ENCODE results near the gene ATP11A. TPM values are rescaled to one million over a fixed set of nuclear protein-coding genes. Genes with fewer than 3 reads are reported as not detected.

ATP11A gene
- total and polyA plus RNA-seq, 9 of the 15 experiments (the other 6 are each of a cell fraction or from before 2014, with no cell fraction given) = 0.38 to 34.2 (median 4.2) TPM

GRCh38 chr13:112881656-112882554, 192.1 kb downstream of the ATP11A start:
- in situ Hi-C loops (cut with MboI) = no loop called here
- Histone ChIP-seq H3K9me3 (replicated peaks; ENCODE audit: control insufficient read depth, insufficient read depth, low read depth, low read length) (no peaks in the 10 kb centered on the region), H3K4me1 (replicated peaks in 1 of 2; ENCODE audit: control insufficient read depth in 2 of 2, insufficient read depth in 2 of 2, low read length in 2 of 2) (peaks cover 0 to 8% of the 10 kb centered on the region in 2 experiments; a peak in 1 of 5 replicates), H2AFZ (ENCODE audit: low read depth, low read length) (no peak overlapping the region), H3K4me3 (no peak overlapping the region), H3K27me3 (ENCODE audit: control insufficient read depth in 2 of 2, insufficient read depth in 2 of 2, low read length in 2 of 2) (no peaks in the 10 kb centered on the region), H3K27ac (ENCODE audit: extremely low read depth, low read depth, low read length) (no peak overlapping the region), H4K20me1 (replicated peaks; ENCODE audit: control insufficient read depth, insufficient read depth, low read length) (peaks cover 7% of the 10 kb centered on the region; the same call in 1 of the 2 replicates), H3K9me1 (ENCODE audit: control insufficient read depth, insufficient read depth, low read length) (no peaks in the 10 kb centered on the region), H3K4me2 (ENCODE audit: insufficient read depth, low read length) (no peak overlapping the region), H3K36me3 (ENCODE audit: control insufficient read depth, insufficient read depth, low read length) (peaks cover 20% of the 10 kb centered on the region; the same call in 2 of the 3 replicates), H3K79me2 (ENCODE audit: control insufficient read depth, insufficient read depth, low read length) (no peaks in the 10 kb centered on the region), H3K9ac (ENCODE audit: insufficient read depth in 1 of 2, low read depth in 2 of 2, low read length in 2 of 2) (no peak overlapping the region)
- WGBS (ENCODE audit: insufficient coverage, low coverage, missing lambda C conversion rate) = 95% methylated on average over 15 of the region's 35 CpGs
- BruUV-seq (replicated peaks) = no TSS peak
- ChIA-PET POLR2A (interaction anchor here (0.6 to 0.7 kb wide), 2 partner anchors 13 to 214 kb away, joined by 3 to 4 read pairs; no protein-coding TSS in a partner anchor), CTCF (ENCODE audit: low intra/inter-chr PET ratio) (no interaction called here)
- DNase-seq (ENCODE audit: extremely low read depth in 1 of 4, low spot score in 3 of 4) (no peak), ATAC-seq (no peak), FAIRE-seq (no peak)
- intact Hi-C loops (cut with micrococcal nuclease) = no loop called here
- no peak for TF ChIP-seq POU5F1 (IDR thresholded peaks at IDR 0.05; ENCODE audit: borderline replicate concordance, low read depth, low read length, partially characterized antibody)
- TF ChIP-seq ZNF347 (CRISPR knock-in tag; IDR thresholded peaks at IDR 0.05; ENCODE audit: low read depth) = no peak
- TF ChIP-seq GABPB2 (CRISPR knock-in tag; conservative IDR thresholded peaks at IDR 0.05) = no peak
- TF ChIP-seq ZEB2 (IDR thresholded peaks at IDR 0.05) = no peak
- TF ChIP-seq CREB3 (tag; conservative IDR thresholded peaks at IDR 0.05; ENCODE audit: low read depth) = no peak
- no peak for TF ChIP-seq BCLAF1 (IDR thresholded peaks at IDR 0.05; ENCODE audit: borderline replicate concordance in 1 of 2, control insufficient read depth in 1 of 2, low read depth in 2 of 2, low read length in 1 of 2)
- TF ChIP-seq SMARCE1 (IDR thresholded peaks at IDR 0.05) = no peak
- TF ChIP-seq NR0B1 (IDR thresholded peaks at IDR 0.05; ENCODE audit: partially characterized antibody) = no peak
- TF ChIP-seq CTCFL (IDR thresholded peaks at IDR 0.05; ENCODE audit: borderline replicate concordance, insufficient read depth, low read depth, low read length, poor library complexity, severe bottlenecking) = no peak
